ENCODE data around the gene GRSF1. TPM values are rescaled to one million over a fixed set of nuclear protein-coding genes. Genes with fewer than 3 reads are reported as not detected.

Gene GRSF1
- polyA plus RNA-seq, 1 experiment: 41.9 TPM

DNA sequence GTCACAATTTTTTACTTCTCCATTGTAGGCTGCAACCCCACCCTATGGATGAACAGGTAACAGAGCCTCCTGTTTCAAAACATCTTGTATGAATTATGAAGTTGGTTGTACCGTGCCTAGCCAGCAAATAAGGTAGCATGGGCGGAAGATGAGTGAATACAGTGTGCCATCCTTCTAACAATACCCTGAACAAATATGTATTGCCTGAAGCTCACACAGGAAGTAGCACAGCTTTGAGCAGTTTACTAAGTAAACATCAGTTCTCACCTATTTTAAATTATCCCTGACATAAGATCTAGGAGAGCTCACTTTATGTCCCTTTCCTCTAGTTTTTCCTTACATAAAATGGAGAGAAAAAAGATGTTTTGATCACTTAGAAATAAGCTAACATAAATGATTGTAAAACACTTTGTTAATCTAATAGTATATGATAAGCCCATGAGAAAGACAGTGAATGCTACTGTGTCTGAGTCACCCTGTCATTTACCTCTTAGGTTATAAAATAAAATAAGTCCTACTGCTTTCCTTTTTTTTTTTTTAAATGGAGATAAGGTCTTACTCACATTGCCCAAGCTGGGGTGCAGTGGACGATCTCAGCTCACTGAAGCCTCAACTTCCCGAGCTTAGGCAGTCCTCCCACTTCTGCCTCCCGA, 36.6 kb downstream of the GRSF1 start:
- ChIA-PET CTCF (interaction anchor here (1.0 to 2.0 kb wide), 3 partner anchors 11 to 152 kb away, joined by 4 to 7 read pairs (median 4); no protein-coding TSS in a partner anchor), POLR2A (no interaction called here)

DNA sequence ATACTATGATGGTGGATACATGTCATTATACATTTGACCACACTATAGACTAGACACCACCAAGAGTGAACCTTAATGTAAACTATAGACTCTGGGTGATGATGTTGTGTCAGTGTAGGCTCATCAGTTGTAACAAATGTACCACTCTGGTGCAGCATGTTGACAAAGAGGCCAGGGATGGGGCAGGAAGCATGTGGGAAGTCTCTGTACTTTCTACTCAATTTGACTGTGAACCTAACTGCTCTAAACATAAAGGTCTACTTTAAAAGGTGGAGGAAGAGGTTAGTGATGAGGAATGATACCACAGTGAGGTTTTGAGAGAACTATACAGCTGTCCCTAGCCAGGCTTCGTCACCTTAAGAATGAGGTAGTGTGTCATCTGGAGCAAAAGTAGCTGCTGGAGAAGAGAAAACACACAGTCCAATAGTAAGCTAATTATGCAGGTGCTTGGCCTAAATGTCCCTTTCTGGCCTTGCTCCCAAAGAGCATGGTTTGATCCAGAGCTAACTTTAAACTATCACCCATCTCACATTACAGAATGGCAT, 38.4 kb downstream of the GRSF1 start:
- POLR2A ChIA-PET: no interaction called here

More for the DNA sequence above, 36.6 kb downstream of the GRSF1 start:
- no peak for DNase-seq (ENCODE audit: low read depth)
- Histone ChIP-seq H3K36me3 (ENCODE audit: control insufficient read depth, insufficient read depth, low read length) (peaks cover 6% of the 10 kb centered on the region; the same call in 1 of the 2 replicates), H3K4me3 (ENCODE audit: low read depth, low read length) (no peak overlapping the region), H3K27me3 (ENCODE audit: control insufficient read depth, insufficient read depth, low read length) (no peaks in the 10 kb centered on the region)
- TF ChIP-seq, protein P1, sequence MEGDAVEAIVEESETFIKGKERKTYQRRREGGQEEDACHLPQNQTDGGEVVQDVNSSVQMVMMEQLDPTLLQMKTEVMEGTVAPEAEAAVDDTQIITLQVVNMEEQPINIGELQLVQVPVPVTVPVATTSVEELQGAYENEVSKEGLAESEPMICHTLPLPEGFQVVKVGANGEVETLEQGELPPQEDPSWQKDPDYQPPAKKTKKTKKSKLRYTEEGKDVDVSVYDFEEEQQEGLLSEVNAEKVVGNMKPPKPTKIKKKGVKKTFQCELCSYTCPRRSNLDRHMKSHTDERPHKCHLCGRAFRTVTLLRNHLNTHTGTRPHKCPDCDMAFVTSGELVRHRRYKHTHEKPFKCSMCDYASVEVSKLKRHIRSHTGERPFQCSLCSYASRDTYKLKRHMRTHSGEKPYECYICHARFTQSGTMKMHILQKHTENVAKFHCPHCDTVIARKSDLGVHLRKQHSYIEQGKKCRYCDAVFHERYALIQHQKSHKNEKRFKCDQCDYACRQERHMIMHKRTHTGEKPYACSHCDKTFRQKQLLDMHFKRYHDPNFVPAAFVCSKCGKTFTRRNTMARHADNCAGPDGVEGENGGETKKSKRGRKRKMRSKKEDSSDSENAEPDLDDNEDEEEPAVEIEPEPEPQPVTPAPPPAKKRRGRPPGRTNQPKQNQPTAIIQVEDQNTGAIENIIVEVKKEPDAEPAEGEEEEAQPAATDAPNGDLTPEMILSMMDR (IDR thresholded peaks at IDR 0.05; ENCODE audit: insufficient read depth, low read depth, low read length): no peak

DNA sequence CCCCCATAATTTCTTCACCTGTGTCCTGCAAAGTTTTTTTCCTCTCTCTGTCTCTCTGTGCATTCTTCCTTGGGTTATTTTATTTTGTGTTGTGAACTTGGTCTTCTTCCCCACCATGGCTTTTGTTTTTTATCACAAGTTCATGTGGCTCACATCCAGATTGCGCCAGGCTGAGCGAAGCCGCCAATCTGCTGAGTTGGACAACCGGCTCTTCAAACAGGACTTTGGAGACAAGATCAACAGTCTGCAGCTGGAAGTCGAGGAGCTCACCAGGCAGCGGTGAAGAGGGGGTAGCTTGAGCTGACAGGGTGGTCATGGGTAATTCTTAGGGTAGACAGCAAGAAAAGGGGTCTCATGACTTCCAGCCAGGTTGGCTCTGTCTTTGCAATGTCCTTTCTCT, 46.1 kb downstream of the GRSF1 start:
- ChIA-PET CTCF (interaction anchor here (0.6 kb wide), 1 partner anchor 68 kb away, joined by 4 read pairs; no protein-coding TSS in a partner anchor), POLR2A (no interaction called here)
- TF ChIP-seq, protein P1 (IDR thresholded peaks at IDR 0.05; ENCODE audit: insufficient read depth, low read depth, low read length): no peak
- peaks cover 15% of the 10 kb centered on the region for H3K36me3 ChIP-seq (ENCODE audit: control insufficient read depth, insufficient read depth, low read length)
- H3K27me3 ChIP-seq (ENCODE audit: control insufficient read depth, insufficient read depth, low read length): no peaks in the 10 kb centered on the region
- no peak overlapping the region for H3K4me3 ChIP-seq (ENCODE audit: low read depth, low read length)
- DNase-seq (ENCODE audit: low read depth): no peak

More for the DNA sequence above, 38.4 kb downstream of the GRSF1 start:
- H3K36me3 ChIP-seq (ENCODE audit: control insufficient read depth, insufficient read depth, low read length): peaks cover 4% of the 10 kb centered on the region
- H3K4me3 ChIP-seq (ENCODE audit: low read depth, low read length): no peak overlapping the region
- no peak for DNase-seq (ENCODE audit: low read depth)
- H3K27me3 ChIP-seq (ENCODE audit: control insufficient read depth, insufficient read depth, low read length): no peaks in the 10 kb centered on the region
- CTCF ChIA-PET: interaction anchor here (0.6 kb wide), 2 partner anchors 105 to 175 kb away, joined by 3 read pairs; no protein-coding TSS in a partner anchor
- TF ChIP-seq, protein P1 (IDR thresholded peaks at IDR 0.05; ENCODE audit: insufficient read depth, low read depth, low read length): no peak

DNA sequence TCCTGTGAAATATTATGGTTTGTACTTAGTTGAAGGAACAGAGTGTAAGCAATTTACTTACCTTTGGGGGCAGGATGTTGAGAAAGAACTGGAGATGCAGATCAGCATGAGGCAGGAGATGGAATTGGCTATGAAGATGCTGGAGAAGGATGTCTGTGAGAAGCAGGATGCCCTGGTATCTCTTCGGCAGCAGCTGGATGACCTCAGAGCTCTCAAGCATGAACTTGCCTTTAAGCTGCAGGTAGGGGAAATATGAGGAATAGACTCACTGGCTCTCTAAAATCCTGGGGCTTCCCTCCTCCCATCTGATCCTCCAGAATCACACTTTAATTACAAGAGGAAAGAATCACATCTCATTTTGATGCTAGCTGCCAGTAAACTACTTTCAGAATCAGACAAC, 51.0 kb downstream of the GRSF1 start:
- CTCF ChIA-PET: interaction anchor here (0.9 kb wide), 1 partner anchor 14 kb away, joined by 3 read pairs; no protein-coding TSS in a partner anchor
- POLR2A ChIA-PET: interaction anchor here (0.5 kb wide), 1 partner anchor 18 kb away, joined by 10 read pairs; no protein-coding TSS in a partner anchor
- TF ChIP-seq, protein P1 (IDR thresholded peaks at IDR 0.05; ENCODE audit: insufficient read depth, low read depth, low read length): no peak
- DNase-seq (ENCODE audit: low read depth): no peak
- no peaks in the 10 kb centered on the region for H3K27me3 ChIP-seq (ENCODE audit: control insufficient read depth, insufficient read depth, low read length)
- H3K36me3 ChIP-seq (ENCODE audit: control insufficient read depth, insufficient read depth, low read length): peaks cover 7% of the 10 kb centered on the region
- H3K4me3 ChIP-seq (ENCODE audit: low read depth, low read length): no peak overlapping the region

DNA sequence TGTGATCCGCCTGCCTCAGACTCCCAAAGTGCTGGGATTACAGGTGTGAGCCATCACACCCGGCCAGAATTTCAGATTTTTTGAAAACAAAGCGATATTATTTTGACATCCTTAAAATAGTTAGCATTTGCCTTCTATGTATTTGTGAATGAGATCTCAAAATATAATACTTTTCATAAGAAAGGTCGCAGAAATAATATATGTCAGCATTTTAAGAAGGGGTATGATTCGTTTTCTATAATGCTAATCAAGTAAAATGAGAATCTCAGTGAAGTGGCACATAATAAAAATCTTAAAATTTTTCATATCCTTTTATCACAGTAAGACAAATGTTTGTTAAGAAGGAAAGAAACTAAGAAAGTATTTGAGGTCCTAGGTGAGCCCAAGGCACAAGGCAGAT, 52.2 kb downstream of the GRSF1 start:
- TF ChIP-seq, protein P1 (IDR thresholded peaks at IDR 0.05; ENCODE audit: insufficient read depth, low read depth, low read length): no peak
- no peaks in the 10 kb centered on the region for H3K27me3 ChIP-seq (ENCODE audit: control insufficient read depth, insufficient read depth, low read length)
- DNase-seq (ENCODE audit: low read depth): no peak
- H3K36me3 ChIP-seq (ENCODE audit: control insufficient read depth, insufficient read depth, low read length): peaks cover 6% of the 10 kb centered on the region
- H3K4me3 ChIP-seq (ENCODE audit: low read depth, low read length): no peak overlapping the region
- POLR2A ChIA-PET: no interaction called here
- CTCF ChIA-PET: no interaction called here

All from BJ (cell line).